Hepatocyte (in vitro differentiated cells): Measurements from ENCODE around the gene MYO19.

ENCODE experiments used
- CTCF ChIP-seq: fragments of 200-600 bp; sonication (generic); IDR thresholded peaks from 2 replicates; pipeline ENCODE4 v1.5.1; 2016; ENCODE audit warnings: antibody characterized with exemption, mild to moderate bottlenecking; ENCODE audit not compliant: poor library complexity
- EZH2 ChIP-seq: fragments of 200-600 bp; sonication (generic); IDR thresholded peaks from 2 replicates; pipeline ENCODE4 v1.6.1; 2016; ENCODE audit warnings: antibody characterized with exemption, mild to moderate bottlenecking, borderline replicate concordance
- EZH2phosphoT487 ChIP-seq: fragments of 200-600 bp; sonication (generic); IDR thresholded peaks from one replicate; pipeline ENCODE4 v1.6.1; 2018; ENCODE audit warnings: antibody characterized with exemption, mild to moderate bottlenecking, low read depth, moderate library complexity; ENCODE audit not compliant: unreplicated experiment, severe bottlenecking

DNA sequence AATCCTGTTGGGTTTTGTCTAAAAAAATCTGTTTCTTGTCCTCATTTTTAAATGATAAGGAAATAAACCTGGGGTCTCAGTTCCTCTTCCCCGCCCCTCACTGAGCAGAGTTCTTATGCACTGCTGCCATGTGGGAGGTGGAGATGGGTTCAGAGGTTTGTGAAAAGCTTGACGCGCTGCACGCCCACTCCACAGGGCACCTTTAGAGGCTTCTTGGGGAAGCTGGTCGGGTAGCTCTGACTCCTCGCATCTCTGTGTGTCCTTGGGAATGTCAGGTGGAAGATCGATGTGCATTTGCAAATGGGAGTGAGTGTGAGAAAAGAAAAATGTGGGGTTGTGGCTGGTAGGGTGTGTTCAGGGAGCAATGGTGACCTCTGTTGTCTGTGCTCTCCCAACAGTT lies 52.8 kb downstream of the MYO19 start:
- TF ChIP-seq CTCF (no peak), EZH2 (no peak), EZH2phosphoT487 (no peak)
